ENCODE data around the gene AFAP1L2.

Gene AFAP1L2

DNA sequence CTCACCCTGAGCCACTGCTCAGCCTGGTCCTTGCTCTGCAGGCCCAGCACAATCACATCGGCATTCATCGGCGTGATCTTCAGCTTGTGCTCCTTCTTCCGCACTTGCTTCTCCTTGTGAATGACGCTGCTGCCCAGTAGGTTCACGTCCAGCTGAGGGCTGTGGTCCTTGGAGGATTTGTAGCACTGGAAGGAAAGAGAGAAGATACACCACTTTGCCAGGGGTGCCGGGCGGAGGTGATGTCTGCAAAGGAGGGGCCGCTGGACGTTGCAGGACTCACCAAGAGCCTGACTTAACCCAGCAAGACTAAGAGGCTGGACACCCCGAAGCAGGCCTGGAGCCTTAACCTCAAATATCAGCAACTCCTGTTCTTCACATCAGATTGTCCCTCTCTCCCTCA, 90.4 kb downstream of the AFAP1L2 start:
- no peak for TF ChIP-seq CTCF (IDR thresholded peaks at IDR 0.05; ENCODE audit: insufficient read depth, low read depth, low read length, missing control alignments)
- H3K4me3 ChIP-seq (ENCODE audit: low read depth, low read length), result no peak overlapping the region

GRCh38 chr10:114313139-114313538, 91.2 kb downstream of the AFAP1L2 start:
- DNase-seq (ENCODE audit: low read depth), result no peak
- H3K4me3 ChIP-seq (ENCODE audit: low read depth, low read length), result no peak overlapping the region
- no peak for TF ChIP-seq CTCF (IDR thresholded peaks at IDR 0.05; ENCODE audit: insufficient read depth, low read depth, low read length, missing control alignments)

More for the DNA sequence above, 90.4 kb downstream of the AFAP1L2 start:
- no peak for DNase-seq (ENCODE audit: low read depth)

GRCh38 chr10:114311496-114312209, 92.6 kb downstream of the AFAP1L2 start:
- no peak overlapping the region for H3K4me3 ChIP-seq (ENCODE audit: low read depth, low read length)
- no peak for TF ChIP-seq CTCF (IDR thresholded peaks at IDR 0.05; ENCODE audit: insufficient read depth, low read depth, low read length, missing control alignments)
- no peak for DNase-seq (ENCODE audit: low read depth)

GRCh38 chr10:114311023-114311422, 93.3 kb downstream of the AFAP1L2 start:
- TF ChIP-seq CTCF (IDR thresholded peaks at IDR 0.05; ENCODE audit: insufficient read depth, low read depth, low read length, missing control alignments), result no peak
- no peak overlapping the region for H3K4me3 ChIP-seq (ENCODE audit: low read depth, low read length)
- DNase-seq (ENCODE audit: low read depth), result no peak

GRCh38 chr10:114310346-114310745, 94.0 kb downstream of the AFAP1L2 start:
- no peak overlapping the region for H3K4me3 ChIP-seq (ENCODE audit: low read depth, low read length)
- TF ChIP-seq CTCF (IDR thresholded peaks at IDR 0.05; ENCODE audit: insufficient read depth, low read depth, low read length, missing control alignments), result no peak
- no peak for DNase-seq (ENCODE audit: low read depth)

DNA sequence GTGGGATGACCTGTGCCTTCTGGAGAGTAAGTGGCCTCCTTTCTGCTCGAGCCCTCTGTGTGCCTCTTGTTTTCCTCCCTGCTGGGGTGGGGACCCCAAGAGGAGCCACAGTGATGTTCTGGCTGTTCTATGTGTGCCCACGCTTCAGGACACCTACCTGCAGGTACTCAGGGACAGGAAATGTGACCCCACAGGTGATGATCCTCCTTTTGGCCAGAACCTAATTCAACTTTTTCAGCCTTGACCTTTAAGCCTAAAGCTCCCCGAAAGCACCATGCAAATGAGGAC, 95.0 kb downstream of the AFAP1L2 start:
- TF ChIP-seq CTCF (IDR thresholded peaks at IDR 0.05; ENCODE audit: insufficient read depth, low read depth, low read length, missing control alignments), result no peak
- DNase-seq (ENCODE audit: low read depth), result no peak
- H3K4me3 ChIP-seq (ENCODE audit: low read depth, low read length), result no peak overlapping the region

Data from GM12865 (cell line).